T-cell (primary cell): ENCODE data around the gene ERMAP. TPM values are rescaled to one million over a fixed set of nuclear protein-coding genes. Genes with fewer than 3 reads are reported as not detected.
"Not testable (repeated sequence)": the region's sequence is repeated elsewhere in the genome, so short reads cannot be mapped to it uniquely, and the experiment has no call there.

Experiments
- ATAC-seq, 4 experiments: fragments of 200-7000 bp in 3 of 4; fragments of 150-1000 bp in 1 of 4; cut with Tn5 transposase; replicated peaks in 1 of 4; 1 replicate in 3 of 4; 2 replicates in 1 of 4; pipeline ENCODE4 v1.10.0; 2021; ENCODE audit warnings: moderate library complexity in 3 of 4, mild to moderate bottlenecking in 2 of 4, moderate number of reproducible peaks in 1 of 4
- CTCF ChIA-PET, 2 donors: fragments of 300-600 bp; sonication (Branson Sonifier 250); formaldehyde crosslinking; loops; one replicate each; lab custom pipeline; 2022; ENCODE audit warnings: antibody characterized with exemption in 2 of 2; lab: Charles Lee
- POLR2A ChIA-PET, 2 donors: fragments of 300-600 bp; sonication (Branson Sonifier 250); formaldehyde crosslinking; loops; one replicate each; lab custom pipeline; 2022; ENCODE audit warnings: antibody characterized with exemption in 2 of 2; lab: Charles Lee
- DNase-seq, 35 experiments: peaks; one replicate each; pipeline versions ENCODE4 v3.0.0 to v3.0.0-alpha.2; 2013 to 2023
- H3K27ac ChIP-seq: one replicate; pipeline ENCODE4 v1.5.1; 2013; ENCODE audit warnings: low read length
- H3K27me3 ChIP-seq, 2 experiments: replicated peaks in 1 of 2; 1 replicate in 1 of 2; 2 replicates in 1 of 2; pipeline versions ENCODE4 v1.6.1 to v1.7.0; 2013; ENCODE audit warnings: low read length in 1 of 2, mixed read lengths in 1 of 2; ENCODE audit not compliant: control insufficient read depth in 2 of 2, insufficient read depth in 2 of 2; ENCODE audit errors: extremely low read depth in 1 of 2
- H3K36me3 ChIP-seq, 2 donors: 1 replicate in 1 of 2; 2 replicates in 1 of 2; pipeline versions ENCODE4 v1.6.1 to v1.7.0; 2013; ENCODE audit warnings: low read length in 1 of 2; ENCODE audit not compliant: control insufficient read depth in 2 of 2, insufficient read depth in 1 of 2; ENCODE audit errors: extremely low read depth in 1 of 2
- H3K4me1 ChIP-seq, 2 experiments: 1 replicate in 1 of 2; 2 replicates in 1 of 2; pipeline versions ENCODE4 v1.6.1 to v1.7.0; 2013; ENCODE audit warnings: low read length in 2 of 2, mixed read lengths in 1 of 2; ENCODE audit not compliant: insufficient read depth in 2 of 2, control insufficient read depth in 1 of 2; ENCODE audit errors: extremely low read depth in 1 of 2
- H3K4me3 ChIP-seq, 2 donors: 1 replicate in 1 of 2; 2 replicates in 1 of 2; pipeline versions ENCODE4 v1.5.1 to v1.7.0; 2013; ENCODE audit warnings: mild to moderate bottlenecking in 2 of 2, low read length in 1 of 2, moderate library complexity in 1 of 2; ENCODE audit not compliant: control insufficient read depth in 1 of 2; ENCODE audit errors: extremely low read depth in 1 of 2
- H3K9me3 ChIP-seq: 2 replicates; pipeline ENCODE4 v1.7.0; 2013
- H3K27ac Mint-ChIP-seq, 2 donors: one replicate each; pipeline ENCODE4 v1.8.0; 2020 to 2021; ENCODE audit warnings: mild to moderate bottlenecking in 2 of 2, mixed read lengths in 2 of 2
- H3K27me3 Mint-ChIP-seq, 2 donors: one replicate each; pipeline ENCODE4 v1.8.0; 2021 to 2022; ENCODE audit warnings: mixed read lengths in 2 of 2
- H3K36me3 Mint-ChIP-seq: one replicate; pipeline ENCODE4 v1.8.0; 2021; ENCODE audit warnings: mixed read lengths
- H3K4me1 Mint-ChIP-seq, 3 donors: one replicate each; pipeline ENCODE4 v1.8.0; 2020 to 2022; ENCODE audit warnings: mixed read lengths in 3 of 3, mild to moderate bottlenecking in 1 of 3
- H3K4me3 Mint-ChIP-seq, 3 donors: one replicate each; pipeline ENCODE4 v1.8.0; 2020 to 2022; ENCODE audit warnings: mild to moderate bottlenecking in 3 of 3, mixed read lengths in 3 of 3, moderate library complexity in 3 of 3
- H3K9me3 Mint-ChIP-seq, 3 donors: one replicate each; pipeline ENCODE4 v1.8.0; 2020 to 2022; ENCODE audit warnings: mixed read lengths in 3 of 3
- WGBS: methylation state at CpG from one replicate; pipeline ENCODE4 v1.1.5; 2013; ENCODE audit warnings: missing lambda C conversion rate; ENCODE audit not compliant: insufficient coverage; 5-methylcytosine and 5-hydroxymethylcytosine counted together
- total RNA-seq, 35 experiments: library from RNA in 6 of 35; stranded (reverse) in 6 of 35; fragments of 120-200 nt in 1 of 35; gene quantifications; one replicate each; pipeline versions ENCODE4 v1.2.1 to v1.2.4 and lab custom pipeline; 2013 to 2026

The ERMAP gene
- total RNA-seq, 5 donors from 2014 or later (not counting 1 experiment from before 2014, with no cell fraction given), result 5.7 to 7.6 (median 6.7) TPM

DNA sequence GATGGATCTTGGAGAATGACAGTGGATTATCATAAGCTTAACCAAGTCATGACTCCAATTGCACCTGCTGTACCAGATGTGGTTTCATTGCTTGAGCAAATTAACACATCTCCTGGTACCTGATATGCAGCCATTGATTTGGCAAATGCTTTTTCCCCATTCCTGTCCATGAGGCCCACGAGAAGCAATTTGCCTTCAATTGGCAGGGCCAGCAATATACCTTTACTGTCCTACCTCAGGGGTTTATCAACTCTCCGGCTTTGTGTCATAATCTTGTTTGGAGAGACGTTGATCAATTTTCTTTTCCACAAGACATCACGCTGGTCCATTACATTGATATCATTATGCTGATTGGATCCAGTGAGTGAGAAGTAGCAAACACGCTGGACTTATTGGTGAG lies 49.6 kb downstream of the ERMAP start:
- no peaks in the 10 kb centered on the region for H3K4me1 ChIP-seq
- ATAC-seq, result no peak
- H3K27ac ChIP-seq, result no peak overlapping the region
- DNase-seq, result no peak
- Mint-ChIP-seq H3K4me3 (no peak overlapping the region), H3K4me1 (peaks cover 3 to 6% (median 3%) of the 10 kb centered on the region in 3 donors), H3K27me3 (peaks cover 7% of the 10 kb centered on the region in 2 donors), H3K36me3 (no peaks in the 10 kb centered on the region), H3K27ac (no peak overlapping the region), H3K9me3 (peaks cover 0 to 8% (median 0%) of the 10 kb centered on the region in 3 donors)
- no peaks in the 10 kb centered on the region for H3K9me3 ChIP-seq
- CTCF ChIA-PET, result no interaction called here
- WGBS, result no CpG with 5 or more reads among the region's 5 CpGs
- H3K4me3 ChIP-seq, result no peak overlapping the region
- POLR2A ChIA-PET, result no interaction called here
- H3K27me3 ChIP-seq, result peaks cover 0 to 4% of the 10 kb centered on the region in 2 experiments
- no peaks in the 10 kb centered on the region for H3K36me3 ChIP-seq

DNA sequence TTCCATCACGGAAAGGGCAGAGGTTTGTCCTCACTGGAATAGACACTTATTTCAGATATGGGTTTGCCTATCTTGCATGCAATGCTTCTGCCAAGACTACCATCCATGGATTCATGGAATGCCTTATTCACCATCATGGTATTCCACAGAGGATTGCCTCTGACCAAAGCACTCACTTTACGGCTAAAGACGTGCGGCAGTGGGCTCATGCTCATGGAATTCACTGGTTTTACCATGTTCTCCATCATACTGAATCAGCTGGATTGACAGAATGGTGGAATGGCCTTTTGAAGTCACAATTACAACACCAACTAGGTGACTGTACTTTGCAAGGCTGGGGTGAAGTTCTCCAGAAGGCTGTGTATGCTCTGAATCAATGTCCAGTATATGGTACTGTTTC lies 51.5 kb downstream of the ERMAP start:
- H3K9me3 ChIP-seq, CTCF ChIA-PET, H3K36me3 ChIP-seq, H3K4me3 ChIP-seq, H3K4me3 Mint-ChIP-seq, DNase-seq, H3K27ac ChIP-seq, POLR2A ChIA-PET, H3K9me3 Mint-ChIP-seq, H3K36me3 Mint-ChIP-seq, H3K27me3 ChIP-seq, ATAC-seq, H3K4me1 Mint-ChIP-seq, H3K4me1 ChIP-seq, H3K27me3 Mint-ChIP-seq, H3K27ac Mint-ChIP-seq: not testable (repeated sequence)
- no CpG with 5 or more reads among the region's 4 CpGs for whole genome bisulfite sequencing

DNA sequence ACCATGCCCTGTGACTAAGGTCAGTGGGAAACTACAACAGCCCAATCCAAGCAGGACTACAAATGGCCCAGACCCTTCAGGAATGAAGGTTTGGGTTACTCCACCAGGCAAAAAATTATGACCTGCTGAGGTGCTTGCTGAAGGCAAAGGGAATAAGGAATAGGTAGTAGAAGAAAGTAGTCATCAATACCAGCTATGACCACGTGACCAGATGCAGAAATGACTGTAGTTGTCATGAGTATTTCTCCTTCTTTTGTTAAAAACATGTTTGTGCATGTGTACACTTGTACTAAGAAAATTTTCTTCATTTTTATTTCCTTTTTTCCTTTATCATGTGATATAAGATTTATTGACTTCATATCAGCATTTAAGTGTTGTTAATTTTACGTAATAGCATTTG lies 52.3 kb downstream of the ERMAP start:
- H3K27ac ChIP-seq, CTCF ChIA-PET, H3K4me3 Mint-ChIP-seq, H3K36me3 Mint-ChIP-seq, H3K9me3 Mint-ChIP-seq, ATAC-seq, POLR2A ChIA-PET, H3K27me3 ChIP-seq, H3K36me3 ChIP-seq, H3K9me3 ChIP-seq, H3K4me3 ChIP-seq, H3K27ac Mint-ChIP-seq, DNase-seq, H3K27me3 Mint-ChIP-seq, H3K4me1 Mint-ChIP-seq, H3K4me1 ChIP-seq: not testable (repeated sequence)
- 80% methylated on average over 1 of the region's 2 CpGs for WGBS

DNA sequence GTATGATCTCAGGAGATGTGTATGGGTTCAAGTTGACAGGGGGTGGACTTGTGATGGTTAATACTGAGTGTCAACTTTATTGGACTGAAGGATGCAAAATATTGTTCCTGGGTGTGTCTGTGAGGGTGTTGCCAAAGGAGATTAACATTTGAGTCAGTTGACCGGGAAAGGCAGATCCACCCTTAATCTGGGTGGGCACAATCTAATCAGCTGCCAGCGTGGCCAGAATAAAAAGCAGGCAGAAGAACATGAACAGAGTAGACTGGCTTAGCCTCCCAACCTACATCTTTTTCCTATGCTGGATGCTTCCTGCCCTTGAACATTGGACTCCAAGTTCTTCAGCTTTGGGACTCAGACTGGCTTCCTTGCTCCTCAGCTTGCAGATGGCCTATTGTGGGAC lies 52.8 kb downstream of the ERMAP start:
- H3K36me3 ChIP-seq, H3K4me3 Mint-ChIP-seq, POLR2A ChIA-PET, H3K27me3 Mint-ChIP-seq, H3K9me3 ChIP-seq, H3K4me1 Mint-ChIP-seq, H3K9me3 Mint-ChIP-seq, H3K27ac ChIP-seq, H3K27ac Mint-ChIP-seq, H3K27me3 ChIP-seq, H3K4me1 ChIP-seq, H3K36me3 Mint-ChIP-seq, CTCF ChIA-PET, H3K4me3 ChIP-seq, DNase-seq, ATAC-seq: not testable (repeated sequence)
- 100% methylated on average over 1 of the region's 2 CpGs for WGBS

DNA sequence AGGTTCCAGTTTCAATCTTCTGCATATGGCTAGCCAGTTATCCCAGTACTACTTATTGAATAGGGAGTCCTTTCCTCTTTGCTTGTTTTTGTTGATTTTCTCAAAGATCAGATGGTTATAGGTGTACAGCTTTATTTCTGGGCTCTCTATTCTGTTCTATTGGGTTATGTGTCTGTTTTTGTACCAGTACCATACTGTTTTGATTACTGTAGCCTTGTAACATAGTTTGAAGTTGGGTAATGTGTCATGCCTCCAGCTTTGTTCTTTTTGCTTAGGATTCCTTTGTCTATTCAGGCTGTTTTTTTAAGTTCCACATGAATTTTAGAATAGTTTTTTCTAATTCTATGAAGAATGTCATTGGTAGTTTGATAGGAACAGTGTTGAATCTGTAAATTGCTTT lies 56.2 kb downstream of the ERMAP start:
- ATAC-seq, H3K4me1 ChIP-seq, CTCF ChIA-PET, H3K27ac ChIP-seq, DNase-seq, H3K27ac Mint-ChIP-seq, H3K27me3 Mint-ChIP-seq, H3K9me3 Mint-ChIP-seq, POLR2A ChIA-PET, H3K4me3 ChIP-seq, H3K36me3 ChIP-seq, H3K4me1 Mint-ChIP-seq, H3K9me3 ChIP-seq, H3K27me3 ChIP-seq, H3K4me3 Mint-ChIP-seq, H3K36me3 Mint-ChIP-seq: not testable (repeated sequence)

DNA sequence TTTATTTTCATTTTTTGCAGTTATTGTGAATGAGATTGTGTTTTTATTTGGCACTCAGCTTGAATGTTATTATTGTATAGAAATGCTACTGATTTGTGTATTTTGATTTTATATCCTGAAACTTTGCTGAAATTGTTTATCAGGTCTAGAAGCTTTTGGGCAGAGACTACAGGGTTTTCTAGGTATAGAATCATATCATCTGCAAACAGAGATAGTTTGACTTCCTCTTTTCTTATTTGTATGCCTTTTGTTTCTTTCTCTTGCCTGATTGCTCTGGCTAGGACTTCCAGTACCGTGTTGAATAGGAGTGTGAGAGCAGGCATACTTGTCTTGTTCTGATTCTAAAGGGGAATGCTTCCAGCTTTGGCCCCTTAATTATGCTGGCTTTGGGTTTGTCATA lies 56.7 kb downstream of the ERMAP start:
- Mint-ChIP-seq H3K4me1 (peaks cover 3 to 6% (median 3%) of the 10 kb centered on the region in 3 donors), H3K9me3 (peaks cover 0 to 7% (median 5%) of the 10 kb centered on the region in 3 donors), H3K27ac (peak overlapping the region in 1 of 2 donors; percentile 12), H3K27me3 (peaks cover 0 to 4% of the 10 kb centered on the region in 2 donors), H3K4me3 (no peak overlapping the region), H3K36me3 (no peaks in the 10 kb centered on the region)
- ATAC-seq (no peak), DNase-seq (no peak)
- no CpG with 5 or more reads among the region's 1 CpG for whole genome bisulfite sequencing
- H3K4me3 ChIP-seq, result no peak overlapping the region
- no peaks in the 10 kb centered on the region for H3K4me1 ChIP-seq
- POLR2A ChIA-PET, result no interaction called here
- CTCF ChIA-PET, result interaction anchor here in 1 of 2 donors (0.6 kb wide), 2 partner anchors 24 to 438 kb away, joined by 3 to 6 read pairs; no protein-coding TSS in a partner anchor
- H3K36me3 ChIP-seq, result no peaks in the 10 kb centered on the region
- peaks cover 0 to 4% of the 10 kb centered on the region in 2 experiments for H3K27me3 ChIP-seq
- H3K27ac ChIP-seq, result no peak overlapping the region
- no peaks in the 10 kb centered on the region for H3K9me3 ChIP-seq

DNA sequence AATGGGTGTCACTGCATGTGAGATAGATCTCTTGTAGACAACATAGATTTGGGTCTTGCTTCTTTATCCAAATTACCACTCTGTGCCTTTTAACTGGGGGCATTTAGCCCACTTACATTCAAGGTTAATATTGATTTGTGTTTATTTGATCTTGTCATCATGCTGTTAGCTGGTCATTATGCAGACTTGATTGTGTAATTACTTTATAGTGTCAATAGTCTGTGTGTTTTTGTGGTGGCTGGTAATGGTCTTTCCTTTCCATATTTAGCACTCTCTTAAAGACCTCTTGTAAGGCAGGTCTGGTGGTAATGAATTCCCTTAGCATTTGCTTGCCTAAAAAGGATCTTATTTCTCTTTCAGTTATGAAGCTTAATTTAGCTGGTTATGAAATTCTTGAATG lies 59.1 kb downstream of the ERMAP start:
- Histone ChIP-seq H3K27ac (no peak overlapping the region), H3K4me3 (no peak overlapping the region), H3K27me3 (peaks cover 0 to 17% of the 10 kb centered on the region in 2 experiments), H3K9me3 (no peaks in the 10 kb centered on the region), H3K4me1 (no peaks in the 10 kb centered on the region), H3K36me3 (peaks cover 0 to 3% of the 10 kb centered on the region in 2 donors)
- Mint-ChIP-seq H3K36me3 (no peaks in the 10 kb centered on the region), H3K27me3 (peaks cover 3 to 4% of the 10 kb centered on the region in 2 donors), H3K9me3 (peaks cover 0 to 7% (median 5%) of the 10 kb centered on the region in 3 donors), H3K4me1 (peaks cover 3 to 5% (median 3%) of the 10 kb centered on the region in 3 donors), H3K27ac (no peak overlapping the region), H3K4me3 (no peak overlapping the region)
- DNase-seq (no peak), ATAC-seq (no peak)
- ChIA-PET POLR2A (no interaction called here), CTCF (no interaction called here)
